Panc1 (cell line): ENCODE data around the gene KASH5. TPM values are rescaled to one million over a fixed set of nuclear protein-coding genes. Genes with fewer than 3 reads are reported as not detected.
A peak's percentile ranks its signal among the peaks of the same experiment; 100 is the strongest.

ENCODE experiments used
- ATAC-seq: fragments of 200-7000 bp; cut with Tn5 transposase; 2 replicates; pipeline ENCODE4 v1.9.1; 2020; ENCODE audit warnings: mild to moderate bottlenecking, moderate library complexity
- BruUV-seq: library from RNA; stranded (reverse); fragments of 400-500 nt; replicated peaks from 2 replicates; lab custom pipeline; 2021; lab: Mats Ljungman, UMichigan
- CTCF ChIA-PET: fragments of 300-600 bp; sonication (Branson Sonifier 250); formaldehyde crosslinking; loops from one replicate; lab custom pipeline; 2022; ENCODE audit warnings: antibody characterized with exemption; lab: Charles Lee
- POLR2A ChIA-PET: fragments of 300-600 bp; sonication (Branson Sonifier 250); formaldehyde crosslinking; loops from one replicate; lab custom pipeline; 2022; ENCODE audit warnings: antibody characterized with exemption; lab: Charles Lee
- DNase-seq: peaks from one replicate; pipeline ENCODE4 v3.0.0-alpha.2; 2010; ENCODE audit warnings: low read depth, low spot score
- H3K27ac ChIP-seq: 2 replicates; pipeline ENCODE4 v1.5.1; 2011; ENCODE audit warnings: mild to moderate bottlenecking, low read length, inconsistent platforms
- H3K27me3 ChIP-seq: fragments of 200-500 bp; sonication (Bioruptor generic); 2 replicates; pipeline ENCODE4 v1.6.0; 2014; ENCODE audit warnings: low read length, inconsistent platforms; ENCODE audit not compliant: control insufficient read depth, insufficient read depth
- H3K36me3 ChIP-seq: fragments of 200-500 bp; sonication (Bioruptor generic); 2 replicates; pipeline ENCODE4 v1.5.1; 2014; ENCODE audit warnings: inconsistent platforms, mild to moderate bottlenecking, low read length, moderate library complexity; ENCODE audit not compliant: control insufficient read depth, insufficient read depth
- H3K4me1 ChIP-seq: 2 replicates; pipeline ENCODE4 v1.5.1; 2011; ENCODE audit warnings: inconsistent platforms, mild to moderate bottlenecking, low read length, moderate library complexity; ENCODE audit not compliant: control insufficient read depth, insufficient read depth
- H3K4me3 ChIP-seq, 2 experiments: 2 replicates each; pipeline ENCODE4 v1.5.1; 2011 to 2012; ENCODE audit warnings: low read depth in 2 of 2, low read length in 2 of 2, mild to moderate bottlenecking in 2 of 2, inconsistent platforms in 1 of 2, moderate library complexity in 1 of 2
- H3K9me3 ChIP-seq: fragments of 200-500 bp; sonication (Bioruptor generic); 2 replicates; pipeline ENCODE4 v1.5.1; 2014; ENCODE audit warnings: low read depth, mild to moderate bottlenecking, inconsistent platforms, low read length, moderate library complexity; ENCODE audit not compliant: control insufficient read depth, insufficient read depth
- CTCF ChIP-seq: fragments of 450-650 bp; IDR thresholded peaks from 2 replicates; pipeline ENCODE4 v1.5.1; 2017; ENCODE audit warnings: mild to moderate bottlenecking
- POLR2AphosphoS5 ChIP-seq: IDR thresholded peaks from 2 replicates; pipeline ENCODE4 v1.6.1; 2012; ENCODE audit warnings: mild to moderate bottlenecking, low read depth, low read length, moderate library complexity
- REST ChIP-seq, 2 experiments: IDR thresholded peaks; 2 replicates each; pipeline ENCODE4 v1.6.1; 2011 to 2012; ENCODE audit warnings: low read depth in 2 of 2, control low read depth in 1 of 2, low read length in 1 of 2, mild to moderate bottlenecking in 1 of 2, moderate library complexity in 1 of 2; ENCODE audit not compliant: insufficient read depth in 1 of 2
- SIN3A ChIP-seq: IDR thresholded peaks from 2 replicates; pipeline ENCODE4 v1.6.1; 2012; ENCODE audit warnings: low read depth, mild to moderate bottlenecking, low read length, moderate library complexity, borderline replicate concordance; ENCODE audit not compliant: insufficient read depth
- TCF7L2 ChIP-seq: IDR thresholded peaks from 2 replicates; pipeline ENCODE4 v1.6.1; 2011; ENCODE audit warnings: mild to moderate bottlenecking, low read depth, low read length, inconsistent platforms
- in situ Hi-C: cut with HindIII; loops from 2 replicates; pipeline ENCODE4 v1.10.0; 2016; ENCODE audit warnings: low sequenced_read_pairs, low pct_unique_long_range_greater_than_20kb
- intact Hi-C: fragments of 100-400 bp; cut with micrococcal nuclease; formaldehyde crosslinking; loops from one replicate; pipeline ENCODE4 v1.10.0; 2022; ENCODE audit not compliant: unreplicated experiment
- total RNA-seq: library from RNA; stranded (reverse); gene quantifications from one replicate; pipeline ENCODE4 v1.2.1, GENCODE V29; 2021; ENCODE audit not compliant: unreplicated experiment

The KASH5 gene
- total RNA-seq, 1 experiment from 2014 or later = not detected

DNA sequence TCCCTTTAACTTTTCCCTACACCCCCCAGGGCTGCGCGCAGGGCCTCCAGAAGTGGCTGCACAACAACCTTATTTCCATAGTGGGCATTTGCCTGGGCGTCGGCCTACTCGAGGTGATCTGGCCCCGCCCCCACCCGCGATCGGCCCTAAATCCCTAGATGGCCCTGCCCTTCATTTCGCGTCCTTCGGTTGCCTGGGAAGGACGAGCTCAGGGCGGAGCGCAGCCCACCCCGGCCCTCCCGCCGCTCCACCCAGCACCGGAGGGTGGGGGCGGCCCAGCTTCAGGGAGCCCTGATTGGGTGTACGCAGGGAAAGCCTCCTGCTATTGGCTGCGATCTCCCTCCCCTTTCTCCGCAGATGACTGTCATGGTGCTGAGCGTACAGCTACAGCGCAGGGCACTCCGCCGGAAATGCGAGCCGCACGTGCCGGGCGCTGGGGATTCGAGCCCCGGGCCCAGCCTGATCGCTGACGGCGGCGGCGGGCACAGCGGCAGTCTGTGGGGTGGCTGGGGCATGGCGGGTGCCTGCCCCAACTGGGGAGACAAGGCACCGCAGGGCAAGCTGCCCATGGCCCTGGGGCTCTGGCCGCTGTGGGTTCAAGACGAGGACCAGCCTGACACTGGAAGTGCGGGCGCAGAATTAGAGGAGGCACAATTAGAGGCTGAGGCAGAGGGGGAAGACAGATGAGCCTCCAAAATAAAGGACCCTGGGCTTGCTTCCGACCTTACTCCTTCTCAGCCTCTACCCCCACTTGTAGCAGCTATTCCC is 48.6 kb upstream of the KASH5 start:
- ATAC-seq = peak; percentile 93
- intact Hi-C loops = no loop called here
- Histone ChIP-seq H3K27me3 (no peaks in the 10 kb centered on the region), H3K36me3 (no peaks in the 10 kb centered on the region), H3K4me3 (peak overlapping the region; percentile 33 to 64), H3K9me3 (no peaks in the 10 kb centered on the region), H3K4me1 (peaks cover 3% of the 10 kb centered on the region; the same call in 1 of the 2 replicates), H3K27ac (peak overlapping the region; percentile 59)
- TF ChIP-seq POLR2AphosphoS5 (peak; percentile 47), SIN3A (no peak)
- BruUV-seq = no TSS peak
- CTCF ChIA-PET = interaction anchor here (0.5 to 0.7 kb wide), 4 partner anchors 24 to 140 kb away, joined by 3 to 4 read pairs (median 4); partner anchors contain the start of gene DKKL1
- in situ Hi-C loops = no loop called here
- no peak for DNase-seq
- POLR2A ChIA-PET = interaction anchor here (0.6 to 0.8 kb wide), 3 partner anchors 21 to 346 kb away, joined by 3 to 7 read pairs (median 6); partner anchors contain the start of genes GFY and RUVBL2

DNA sequence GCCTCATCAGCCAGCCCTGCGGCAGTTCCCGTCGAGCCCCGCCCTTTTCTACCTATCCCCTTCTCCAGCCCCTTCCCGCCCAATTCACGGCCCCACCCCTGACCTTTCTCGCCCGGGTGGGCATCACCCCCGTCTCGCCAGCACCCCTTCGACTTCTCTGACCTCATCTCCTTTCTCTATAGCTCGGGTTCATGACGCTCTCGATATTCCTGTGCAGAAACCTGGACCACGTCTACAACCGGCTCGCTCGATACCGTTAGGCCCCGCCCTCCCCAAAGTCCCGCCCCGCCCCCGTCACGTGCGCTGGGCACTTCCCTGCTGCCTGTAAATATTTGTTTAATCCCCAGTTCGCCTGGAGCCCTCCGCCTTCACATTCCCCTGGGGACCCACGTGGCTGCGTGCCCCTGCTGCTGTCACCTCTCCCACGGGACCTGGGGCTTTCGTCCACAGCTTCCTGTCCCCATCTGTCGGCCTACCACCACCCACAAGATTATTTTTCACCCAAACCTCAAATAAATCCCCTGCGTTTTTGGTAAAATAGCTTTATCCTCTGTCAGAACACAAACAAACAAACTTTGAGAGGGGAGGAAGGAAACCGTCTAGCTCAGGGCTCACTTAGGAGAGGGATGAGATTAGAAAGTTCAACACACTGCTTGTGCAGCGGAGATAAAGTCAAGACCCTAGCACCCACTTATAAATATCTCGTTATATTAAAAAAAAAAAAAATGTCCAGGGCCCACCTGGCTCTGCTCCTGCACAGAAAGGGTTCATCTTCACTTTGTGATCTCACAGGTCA is 47.8 kb upstream of the KASH5 start:
- Histone ChIP-seq H3K27me3 (no peaks in the 10 kb centered on the region), H3K27ac (peak overlapping the region; percentile 59), H3K9me3 (no peaks in the 10 kb centered on the region), H3K4me3 (peak overlapping the region; percentile 33 to 64), H3K36me3 (no peaks in the 10 kb centered on the region), H3K4me1 (peaks cover 3% of the 10 kb centered on the region; the same call in 1 of the 2 replicates)
- ChIA-PET POLR2A (interaction anchor here (0.8 kb wide), 1 partner anchor 20 kb away, joined by 6 read pairs; no protein-coding TSS in a partner anchor), CTCF (interaction anchor here (0.5 kb wide), 1 partner anchor 103 kb away, joined by 4 read pairs; no protein-coding TSS in a partner anchor)
- no TSS peak for BruUV-seq
- in situ Hi-C loops (no loop called here), intact Hi-C loops (no loop called here)
- TF ChIP-seq TCF7L2 = no peak
- no peak for TF ChIP-seq CTCF
- no peak for TF ChIP-seq SIN3A
- TF ChIP-seq REST (IDR thresholded peaks at IDR 0.05; ENCODE audit: insufficient read depth in 1 of 2, low read depth in 2 of 2, low read length in 1 of 2) = no peak
- TF ChIP-seq POLR2AphosphoS5 = no peak; the same call in 1 of the 2 replicates
- ATAC-seq (peak; percentile 42), DNase-seq (no peak)
